C1 segment of cervical spinal cord (tissue), 14 donors: Measurements from ENCODE around the gene KIAA1328.
A peak's percentile ranks its signal among the peaks of the same experiment; 100 is the strongest.

Source experiments
- DNase-seq, 14 donors: peaks; one replicate each; lab custom pipeline; 2025; lab: John Stamatoyannopoulos, UW

The KIAA1328 gene

DNA sequence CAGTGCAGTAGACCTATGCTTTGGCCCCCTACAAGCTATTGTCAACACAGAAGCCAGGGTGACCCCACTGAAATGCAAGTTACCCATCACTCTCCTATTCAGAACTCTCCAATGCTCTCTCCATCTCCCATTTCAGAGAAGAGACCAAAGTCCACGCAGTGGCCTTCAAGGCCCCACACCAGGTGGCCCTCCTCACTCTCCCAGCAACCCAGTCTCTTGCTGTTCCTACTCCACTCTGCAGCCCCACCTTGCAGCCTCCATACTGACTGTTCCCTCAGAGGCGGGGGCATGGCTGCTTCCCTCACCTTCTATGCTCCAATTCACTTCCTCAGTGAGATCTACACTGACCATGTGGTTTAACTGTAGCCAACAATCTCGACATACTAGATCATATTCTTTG, 423.4 kb downstream of the KIAA1328 start:
- no peak for DNase-seq

- no peak for DNase-seq
These were observed 424.0 kb downstream of the KIAA1328 start for GRCh38 chr18:37252854-37253393.

DNA sequence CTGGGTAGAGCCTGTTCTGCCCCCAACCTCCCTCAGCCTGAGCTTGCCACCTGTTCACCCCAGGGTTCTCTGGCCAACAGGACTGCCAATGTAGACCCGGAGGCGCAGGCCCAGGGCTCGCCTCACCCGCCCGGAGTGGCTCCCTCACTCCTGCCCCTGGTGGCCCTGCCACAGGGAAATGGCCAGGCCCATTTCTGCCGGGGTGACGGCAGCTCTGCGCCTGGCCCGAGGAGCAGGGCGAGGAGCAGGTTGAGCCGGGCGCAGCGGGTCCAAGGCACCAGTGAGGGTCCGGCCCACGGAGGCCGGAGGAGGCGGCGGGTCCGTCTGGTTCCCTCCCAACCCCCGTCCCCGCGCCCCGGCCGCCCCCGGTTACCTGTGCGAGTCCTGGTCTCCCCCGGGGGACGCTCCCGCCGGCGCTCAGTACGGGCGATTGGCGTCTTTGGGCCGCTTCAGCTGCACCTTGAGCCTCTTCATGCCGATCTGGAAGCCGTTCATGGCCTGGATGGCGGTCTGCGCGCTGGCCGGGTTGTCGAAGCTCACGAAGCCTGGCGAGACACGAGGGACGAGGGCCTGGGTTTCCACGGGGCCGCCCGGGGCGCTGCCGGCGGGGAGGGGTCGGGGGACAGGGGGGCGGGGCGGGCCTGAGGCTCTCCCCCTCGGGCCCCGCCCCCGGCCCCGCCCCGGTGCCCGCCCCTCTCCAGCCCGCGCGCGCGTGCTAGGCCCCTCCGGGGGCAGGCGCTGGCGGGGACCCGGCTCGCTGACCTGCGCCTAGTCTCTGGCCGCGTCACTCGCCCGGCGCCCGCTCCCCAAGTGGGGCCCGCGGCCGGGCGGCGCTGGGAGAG, 424.7 kb downstream of the KIAA1328 start:
- DNase-seq, result no peak

- DNase-seq, result no peak
These were observed 425.4 kb downstream of the KIAA1328 start for GRCh38 chr18:37254236-37254754.

DNA sequence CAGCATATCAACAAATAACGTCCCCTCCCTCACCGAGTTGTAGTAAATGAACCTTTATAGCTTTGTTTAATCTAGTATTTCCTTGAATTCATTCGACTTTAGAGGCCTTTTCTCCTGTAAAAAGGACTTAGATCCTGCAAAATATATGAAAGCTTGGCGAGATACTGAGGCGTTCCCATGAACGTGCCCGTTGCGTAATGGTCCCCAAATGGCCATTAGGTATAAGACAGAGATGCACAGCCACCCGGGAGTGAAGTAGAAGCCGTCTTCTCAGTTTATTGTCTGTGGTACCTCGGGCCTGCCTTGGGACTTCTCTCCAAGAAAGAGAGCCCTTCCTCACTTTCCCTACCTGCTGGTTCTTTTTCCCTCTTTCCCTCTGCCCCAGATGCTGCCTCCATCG, 426.0 kb downstream of the KIAA1328 start:
- no peak for DNase-seq

DNA sequence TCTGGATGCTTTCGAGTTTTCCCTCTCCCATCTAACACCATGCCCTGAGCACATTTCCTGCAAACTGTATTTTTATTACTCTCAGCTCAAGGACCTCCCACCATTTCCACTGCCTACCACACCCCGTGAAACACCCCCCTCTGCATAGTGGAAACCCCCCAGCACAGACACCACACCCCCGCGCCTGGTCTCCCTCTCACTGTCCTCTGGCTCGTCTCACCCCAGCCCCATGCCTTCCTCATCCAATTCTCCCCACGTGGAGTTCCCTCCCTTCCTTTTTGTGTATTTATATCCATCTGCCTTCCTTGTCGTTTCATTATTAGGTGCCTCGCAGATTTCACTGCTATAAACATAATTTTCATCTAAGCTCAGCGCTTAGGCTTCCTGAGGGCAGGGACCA, 429.2 kb downstream of the KIAA1328 start:
- DNase-seq, result no peak

DNA sequence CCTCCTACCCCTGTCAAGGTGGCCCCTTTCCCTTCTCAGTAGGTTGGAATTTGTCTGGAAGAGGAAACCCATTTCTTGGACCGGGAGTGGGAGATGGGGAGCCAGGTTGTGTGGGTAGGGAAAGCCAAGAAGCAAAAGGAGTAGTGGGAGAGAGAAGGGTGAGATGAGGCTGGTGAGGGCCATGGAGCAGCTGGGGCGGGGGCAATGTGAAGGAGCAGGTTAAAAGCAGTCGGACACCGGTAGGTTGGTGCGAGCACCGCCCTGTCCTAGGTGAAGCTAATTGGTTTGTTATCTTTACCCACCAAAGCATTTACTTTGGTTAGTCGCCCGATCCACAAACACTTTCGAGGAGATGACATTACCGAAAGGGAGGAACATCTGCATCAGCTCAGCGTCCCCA, 429.9 kb downstream of the KIAA1328 start:
- no peak for DNase-seq

- no peak for DNase-seq
These were observed 430.8 kb downstream of the KIAA1328 start for GRCh38 chr18:37259711-37260110.

DNA sequence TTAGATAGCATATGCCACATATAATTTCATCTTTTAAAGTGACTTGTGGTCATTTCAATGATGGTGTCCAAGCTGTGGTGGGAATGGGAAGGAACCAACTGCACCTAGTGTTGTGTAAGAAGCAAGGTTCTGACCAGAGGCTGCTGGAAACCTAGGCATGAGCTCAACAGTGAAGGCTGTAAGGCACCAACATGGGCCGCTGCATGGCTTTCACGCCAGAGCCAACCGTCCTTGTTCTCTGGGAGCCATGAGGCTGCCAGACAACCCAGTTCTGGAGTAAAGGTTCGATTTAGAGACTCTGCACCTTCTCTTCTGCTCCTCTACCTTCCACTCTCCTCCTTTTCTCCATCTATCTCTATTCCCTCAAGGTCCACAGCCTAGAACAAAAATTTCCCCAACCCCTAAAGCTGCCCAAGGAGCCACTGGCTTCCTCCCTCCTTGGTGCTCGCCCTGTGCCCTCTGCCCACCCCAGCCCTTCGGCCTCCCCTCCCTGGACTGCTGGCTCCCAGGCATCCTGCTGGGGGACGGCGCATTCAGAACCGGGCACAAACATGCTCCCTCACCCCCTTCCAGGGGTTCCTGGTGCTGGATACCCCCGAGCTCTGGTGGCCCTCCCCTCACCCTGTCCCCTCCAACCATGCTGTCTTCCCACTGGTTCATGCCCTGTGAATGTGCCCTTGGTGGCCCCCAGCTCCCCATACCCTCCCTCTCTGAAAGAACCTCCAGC, 431.6 kb downstream of the KIAA1328 start:
- DNase-seq, result no peak

GRCh38 chr18:37261246-37261840, 432.4 kb downstream of the KIAA1328 start:
- DNase-seq, result peak in 1 of 14 donors; percentile 60

DNA sequence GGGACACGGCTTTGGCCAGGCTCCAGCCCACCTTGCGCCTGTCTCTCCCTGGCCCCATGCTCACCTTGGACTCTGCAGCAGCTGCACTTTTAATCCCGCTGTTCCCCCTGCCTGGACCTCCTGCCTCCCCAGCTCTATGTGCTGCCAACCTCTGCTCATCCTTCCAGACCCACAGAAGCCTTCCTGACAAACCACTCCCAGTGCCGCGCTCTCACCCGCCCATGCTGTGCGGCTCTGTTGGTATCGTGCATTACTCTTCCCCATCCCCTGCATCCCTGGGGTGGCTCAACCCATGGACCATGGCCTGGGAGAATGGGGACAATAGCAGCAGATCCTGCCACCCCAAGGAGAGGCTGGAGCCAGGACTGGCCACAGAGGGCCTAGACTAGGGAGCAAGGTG, 433.1 kb downstream of the KIAA1328 start:
- DNase-seq, result no peak

DNA sequence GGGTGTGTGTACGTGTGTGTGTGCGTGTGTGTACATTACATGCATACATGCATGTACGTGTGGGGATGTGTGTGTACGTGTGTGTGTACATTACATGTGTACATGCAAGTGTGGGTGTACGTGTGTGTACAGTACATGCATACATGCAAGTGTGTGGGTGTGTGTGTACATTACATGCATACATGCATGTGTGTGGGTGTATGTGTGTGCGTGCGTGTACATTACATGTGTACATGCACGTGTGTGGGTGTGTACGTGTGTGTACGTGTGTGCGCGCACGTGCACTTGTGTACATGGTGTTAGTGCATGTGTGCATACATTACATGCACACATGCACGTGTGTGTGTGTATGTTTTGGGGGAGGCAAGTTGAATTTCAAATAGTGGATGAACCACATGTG, 436.0 kb downstream of the KIAA1328 start:
- no peak for DNase-seq

GRCh38 chr18:37265382-37265781, 436.5 kb downstream of the KIAA1328 start:
- no peak for DNase-seq

DNA sequence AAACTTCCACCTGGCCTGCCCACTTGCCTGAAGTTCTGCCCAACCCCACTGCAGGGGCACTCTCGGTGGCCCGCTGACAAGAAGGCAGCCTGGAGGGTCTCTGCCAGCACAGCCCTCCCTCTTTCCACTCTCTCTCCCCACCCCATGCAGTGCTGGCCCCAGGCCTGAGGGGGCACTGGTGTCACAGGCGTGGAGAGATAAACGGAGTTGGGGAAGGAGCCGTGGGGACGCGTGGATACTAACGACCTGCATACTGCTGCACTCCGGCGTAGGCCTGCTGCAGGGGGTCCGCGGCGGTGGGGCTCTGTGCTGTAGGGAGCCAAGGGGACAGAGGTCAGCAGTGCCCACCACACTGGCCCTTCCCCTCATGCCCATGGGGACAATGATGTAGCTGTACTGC, 437.4 kb downstream of the KIAA1328 start:
- no peak for DNase-seq

- peak in 5 of 14 donors; percentile 5 to 14 (median 12) for DNase-seq
These were observed 441.2 kb downstream of the KIAA1328 start for GRCh38 chr18:37270038-37270665.

DNA sequence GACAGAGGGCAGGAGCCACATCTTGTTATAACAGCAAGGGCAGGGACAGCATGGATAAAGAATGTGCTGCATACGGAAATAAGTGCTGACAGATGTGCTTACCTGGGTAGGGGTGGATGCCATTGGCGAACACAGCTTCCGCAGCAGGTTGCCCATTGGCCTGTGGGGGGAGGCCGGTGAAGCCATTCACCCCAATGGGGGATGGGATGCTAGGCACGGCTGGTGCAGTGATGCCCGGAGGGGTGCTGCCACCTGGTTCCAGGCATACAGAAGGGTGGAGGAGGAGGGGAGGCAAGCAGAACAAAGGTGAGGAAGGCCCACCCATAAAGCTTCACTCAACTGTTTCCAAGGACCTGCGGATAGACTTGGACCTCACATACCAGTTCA, 441.7 kb downstream of the KIAA1328 start:
- no peak for DNase-seq

- no peak for DNase-seq
These were observed 443.3 kb downstream of the KIAA1328 start for GRCh38 chr18:37272226-37272625.

DNA sequence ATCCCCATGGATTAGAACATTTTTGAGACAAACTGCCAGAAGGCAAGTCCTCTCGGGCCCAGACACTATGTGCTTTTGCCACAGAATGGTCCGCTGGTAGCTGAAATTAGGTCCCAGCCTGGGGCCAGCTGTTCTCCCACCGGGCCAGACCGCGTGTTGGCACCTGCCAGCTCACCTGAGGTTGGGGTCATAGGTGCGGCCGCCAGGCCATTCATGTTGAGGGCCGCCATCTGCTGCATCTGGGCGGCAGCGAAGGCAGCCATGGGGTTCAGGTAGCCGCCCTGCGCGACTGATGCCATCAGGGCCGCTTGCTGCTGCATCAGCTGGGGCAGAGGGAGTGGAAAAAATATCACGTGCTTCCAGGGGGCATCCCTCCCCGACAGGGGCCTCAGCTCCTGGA, 443.9 kb downstream of the KIAA1328 start:
- no peak for DNase-seq

GRCh38 chr18:37274309-37275236, 445.6 kb downstream of the KIAA1328 start:
- peak in 1 of 14 donors; percentile 31 for DNase-seq

DNA sequence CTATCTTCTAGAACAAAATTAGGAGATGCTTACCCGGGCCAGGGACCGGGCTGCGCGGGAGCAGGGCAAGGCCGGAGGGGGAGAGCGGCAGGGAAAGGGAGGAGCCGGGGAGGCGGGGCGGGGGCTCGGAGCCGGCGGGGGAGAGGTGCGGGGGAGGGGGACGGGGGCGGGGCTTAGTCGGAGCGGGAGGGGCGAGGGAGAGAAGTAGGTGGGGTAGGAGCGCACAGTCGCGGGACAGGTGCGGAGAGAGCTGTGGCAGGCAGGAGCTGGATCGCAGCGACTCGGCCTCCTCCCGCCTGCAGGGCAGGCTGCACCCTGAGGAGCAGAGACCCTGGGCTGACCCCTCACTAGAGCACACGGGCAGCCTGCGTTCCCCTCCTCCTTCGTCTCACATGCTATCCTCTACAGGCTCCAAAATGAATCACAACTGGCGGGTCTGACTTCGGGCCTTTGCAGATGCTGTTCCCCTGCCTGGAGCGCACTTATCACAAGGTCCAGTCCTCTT, 446.4 kb downstream of the KIAA1328 start:
- no peak for DNase-seq
